ENCODE data around the gene PPP2R5C. TPM values are rescaled to one million over a fixed set of nuclear protein-coding genes. Genes with fewer than 3 reads are reported as not detected.

The PPP2R5C gene
- total RNA-seq, 2 donors from 2014 or later: 146 to 153 TPM

GRCh38 chr14:101834397-101834796, 72.9 kb downstream of the PPP2R5C start:
- Histone ChIP-seq H3K9me3 (no peaks in the 10 kb centered on the region), H3K27ac (no peak overlapping the region), H3K36me3 (no peaks in the 10 kb centered on the region), H3K4me1 (peaks cover 13% of the 10 kb centered on the region), H3K4me3 (no peak overlapping the region), H3K27me3 (no peaks in the 10 kb centered on the region), H3K9ac (ENCODE audit: low read depth in 2 of 2, low read length in 2 of 2) (no peak overlapping the region)
- intact Hi-C loops (cut with DNase I): no loop called here
- no peak for DNase-seq
- TF ChIP-seq, protein P1, sequence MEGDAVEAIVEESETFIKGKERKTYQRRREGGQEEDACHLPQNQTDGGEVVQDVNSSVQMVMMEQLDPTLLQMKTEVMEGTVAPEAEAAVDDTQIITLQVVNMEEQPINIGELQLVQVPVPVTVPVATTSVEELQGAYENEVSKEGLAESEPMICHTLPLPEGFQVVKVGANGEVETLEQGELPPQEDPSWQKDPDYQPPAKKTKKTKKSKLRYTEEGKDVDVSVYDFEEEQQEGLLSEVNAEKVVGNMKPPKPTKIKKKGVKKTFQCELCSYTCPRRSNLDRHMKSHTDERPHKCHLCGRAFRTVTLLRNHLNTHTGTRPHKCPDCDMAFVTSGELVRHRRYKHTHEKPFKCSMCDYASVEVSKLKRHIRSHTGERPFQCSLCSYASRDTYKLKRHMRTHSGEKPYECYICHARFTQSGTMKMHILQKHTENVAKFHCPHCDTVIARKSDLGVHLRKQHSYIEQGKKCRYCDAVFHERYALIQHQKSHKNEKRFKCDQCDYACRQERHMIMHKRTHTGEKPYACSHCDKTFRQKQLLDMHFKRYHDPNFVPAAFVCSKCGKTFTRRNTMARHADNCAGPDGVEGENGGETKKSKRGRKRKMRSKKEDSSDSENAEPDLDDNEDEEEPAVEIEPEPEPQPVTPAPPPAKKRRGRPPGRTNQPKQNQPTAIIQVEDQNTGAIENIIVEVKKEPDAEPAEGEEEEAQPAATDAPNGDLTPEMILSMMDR (IDR thresholded peaks at IDR 0.05): no peak

DNA sequence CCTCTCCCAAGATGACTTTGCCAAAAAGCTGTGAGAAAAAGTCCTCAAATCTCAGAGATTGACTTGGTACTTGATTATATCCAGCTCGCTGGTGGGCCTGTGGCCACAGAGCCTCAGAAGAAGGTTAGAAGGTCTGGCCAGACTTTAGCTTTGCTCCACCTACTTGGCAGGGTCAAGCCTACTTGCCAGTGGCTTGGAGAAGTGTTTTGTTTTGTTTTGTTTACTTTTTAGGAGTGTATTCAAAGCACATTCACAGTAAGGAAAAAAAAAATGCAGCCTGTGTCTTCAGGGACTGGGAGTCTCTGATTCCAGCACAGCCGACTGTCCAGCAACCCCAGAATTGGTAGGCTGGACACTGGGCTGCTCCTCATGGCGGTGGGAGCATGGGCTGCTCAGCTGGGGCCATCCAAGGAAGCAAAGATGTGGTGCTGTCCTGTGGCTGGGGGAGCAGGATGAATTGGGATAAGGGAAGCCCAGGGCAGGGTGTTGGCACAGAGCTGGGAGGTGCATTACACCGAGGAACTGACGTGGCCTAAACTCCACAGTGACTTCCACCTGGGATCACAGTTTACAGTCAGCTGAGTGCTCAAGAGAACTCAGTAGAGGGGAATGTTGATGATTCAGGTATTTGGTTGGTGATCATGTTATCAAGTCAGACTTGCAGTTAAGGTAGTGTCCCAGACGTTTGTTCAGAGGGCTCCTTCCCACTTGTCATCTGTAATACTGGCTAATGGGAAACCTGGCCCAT, 73.5 kb downstream of the PPP2R5C start:
- DNase-seq: no peak

GRCh38 chr14:101835566-101835965, 74.1 kb downstream of the PPP2R5C start:
- H3K27ac ChIP-seq: no peak overlapping the region
- H3K9ac ChIP-seq (ENCODE audit: low read depth in 2 of 2, low read length in 2 of 2): no peak overlapping the region
- H3K9me3 ChIP-seq: no peaks in the 10 kb centered on the region
- intact Hi-C loops (cut with DNase I): no loop called here
- no peaks in the 10 kb centered on the region for H3K27me3 ChIP-seq
- no peak for DNase-seq
- H3K36me3 ChIP-seq: no peaks in the 10 kb centered on the region
- no peak overlapping the region for H3K4me3 ChIP-seq
- peaks cover 13% of the 10 kb centered on the region for H3K4me1 ChIP-seq
- TF ChIP-seq, protein P1 (IDR thresholded peaks at IDR 0.05): no peak

More for the DNA sequence above, 73.5 kb downstream of the PPP2R5C start:
- Histone ChIP-seq H3K9ac (ENCODE audit: low read depth in 2 of 2, low read length in 2 of 2) (no peak overlapping the region), H3K27ac (no peak overlapping the region), H3K9me3 (no peaks in the 10 kb centered on the region), H3K4me3 (no peak overlapping the region), H3K36me3 (no peaks in the 10 kb centered on the region), H3K4me1 (peaks cover 13% of the 10 kb centered on the region), H3K27me3 (no peaks in the 10 kb centered on the region)
- intact Hi-C loops (cut with DNase I): no loop called here
- TF ChIP-seq, protein P1 (IDR thresholded peaks at IDR 0.05): no peak

GRCh38 chr14:101836135-101836534, 74.6 kb downstream of the PPP2R5C start:
- Histone ChIP-seq H3K27ac (no peak overlapping the region), H3K9ac (ENCODE audit: low read depth in 2 of 2, low read length in 2 of 2) (no peak overlapping the region), H3K4me1 (peaks cover 13% of the 10 kb centered on the region), H3K9me3 (no peaks in the 10 kb centered on the region), H3K27me3 (no peaks in the 10 kb centered on the region), H3K36me3 (no peaks in the 10 kb centered on the region), H3K4me3 (no peak overlapping the region)
- TF ChIP-seq, protein P1 (IDR thresholded peaks at IDR 0.05): no peak
- intact Hi-C loops (cut with DNase I): no loop called here
- DNase-seq: no peak

GRCh38 chr14:101838476-101838875, 77.0 kb downstream of the PPP2R5C start:
- Histone ChIP-seq H3K4me3 (no peak overlapping the region), H3K9ac (ENCODE audit: low read depth in 2 of 2, low read length in 2 of 2) (peak overlapping the region in 1 of 2 donors; percentile 20), H3K9me3 (no peaks in the 10 kb centered on the region), H3K27ac (no peak overlapping the region), H3K4me1 (peaks cover 13% of the 10 kb centered on the region), H3K27me3 (no peaks in the 10 kb centered on the region), H3K36me3 (no peaks in the 10 kb centered on the region)
- intact Hi-C loops (cut with DNase I): no loop called here
- no peak for DNase-seq
- TF ChIP-seq, protein P1 (IDR thresholded peaks at IDR 0.05): no peak

All from colonic mucosa (tissue), 4 donors.